Fibroblast of villous mesenchyme (primary cell): ENCODE results near the gene HDGF. TPM values are rescaled to one million over a fixed set of nuclear protein-coding genes. Genes with fewer than 3 reads are reported as not detected.
A peak's percentile ranks its signal among the peaks of the same experiment; 100 is the strongest.

Source experiments
- DNase-seq: peaks from one replicate; pipeline ENCODE4 v3.0.0-alpha.2; 2010; ENCODE audit warnings: low read depth
- H3K4me3 ChIP-seq: 2 replicates; pipeline ENCODE4 v1.5.1; 2011; ENCODE audit warnings: low read depth, mild to moderate bottlenecking, low read length
- total RNA-seq: library from RNA; depleted of rRNA; stranded (reverse); fragments of >200 nt; gene quantifications from 2 replicates; pipeline ENCODE4 v1.2.3, GENCODE V29; 2012
- TF ChIP-seq, protein P1 (sequence below): IDR thresholded peaks from 2 replicates; pipeline ENCODE4 v1.5.1; 2012; ENCODE audit warnings: low read depth, mild to moderate bottlenecking, low read length; ENCODE audit not compliant: insufficient read depth

Gene HDGF
- total RNA-seq, 1 donor = 196 TPM

DNA sequence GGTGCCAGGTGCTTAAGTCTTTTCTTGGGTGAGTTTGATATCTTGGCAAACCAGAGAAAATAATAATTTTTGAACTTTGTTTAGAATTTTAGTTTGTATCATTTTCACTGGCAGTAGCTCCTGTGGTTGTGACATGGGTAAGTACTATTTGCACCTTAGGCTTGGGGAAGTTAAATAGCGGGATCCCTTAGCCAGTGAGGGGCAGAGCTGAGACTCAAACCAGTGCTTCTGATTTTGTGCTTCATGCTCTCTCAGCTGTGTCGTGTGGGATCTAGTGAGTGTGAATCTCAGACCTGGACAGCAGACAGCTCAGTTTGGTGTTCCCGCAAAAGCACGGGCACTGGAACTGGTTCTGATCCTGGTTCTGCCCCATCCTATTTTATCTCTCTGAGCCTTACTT, 25.5 kb upstream of the HDGF start:
- no peak for DNase-seq
- no peak overlapping the region for H3K4me3 ChIP-seq
- TF ChIP-seq, protein P1, sequence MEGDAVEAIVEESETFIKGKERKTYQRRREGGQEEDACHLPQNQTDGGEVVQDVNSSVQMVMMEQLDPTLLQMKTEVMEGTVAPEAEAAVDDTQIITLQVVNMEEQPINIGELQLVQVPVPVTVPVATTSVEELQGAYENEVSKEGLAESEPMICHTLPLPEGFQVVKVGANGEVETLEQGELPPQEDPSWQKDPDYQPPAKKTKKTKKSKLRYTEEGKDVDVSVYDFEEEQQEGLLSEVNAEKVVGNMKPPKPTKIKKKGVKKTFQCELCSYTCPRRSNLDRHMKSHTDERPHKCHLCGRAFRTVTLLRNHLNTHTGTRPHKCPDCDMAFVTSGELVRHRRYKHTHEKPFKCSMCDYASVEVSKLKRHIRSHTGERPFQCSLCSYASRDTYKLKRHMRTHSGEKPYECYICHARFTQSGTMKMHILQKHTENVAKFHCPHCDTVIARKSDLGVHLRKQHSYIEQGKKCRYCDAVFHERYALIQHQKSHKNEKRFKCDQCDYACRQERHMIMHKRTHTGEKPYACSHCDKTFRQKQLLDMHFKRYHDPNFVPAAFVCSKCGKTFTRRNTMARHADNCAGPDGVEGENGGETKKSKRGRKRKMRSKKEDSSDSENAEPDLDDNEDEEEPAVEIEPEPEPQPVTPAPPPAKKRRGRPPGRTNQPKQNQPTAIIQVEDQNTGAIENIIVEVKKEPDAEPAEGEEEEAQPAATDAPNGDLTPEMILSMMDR = no peak

DNA sequence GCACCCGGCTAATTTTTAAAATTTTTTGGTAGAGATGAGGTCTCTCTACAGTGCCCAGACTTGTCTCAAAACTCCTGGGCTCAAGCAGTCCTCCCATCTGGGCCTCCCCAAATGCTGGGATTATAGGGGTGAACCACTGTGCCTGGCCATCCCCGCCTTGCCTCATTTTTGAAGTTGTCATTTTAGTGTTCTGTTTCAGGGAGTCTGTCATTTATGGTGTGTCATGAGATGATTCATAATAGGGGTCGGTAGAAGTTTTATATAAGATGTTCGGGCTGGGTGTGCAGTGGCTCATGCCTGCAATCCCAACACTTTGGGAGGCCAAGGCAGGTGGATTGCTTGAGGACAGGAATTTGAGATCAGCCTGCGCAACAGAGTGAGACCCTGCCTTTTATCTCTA, 24.3 kb upstream of the HDGF start:
- no peak overlapping the region for H3K4me3 ChIP-seq
- DNase-seq = no peak
- TF ChIP-seq, protein P1 = no peak

DNA sequence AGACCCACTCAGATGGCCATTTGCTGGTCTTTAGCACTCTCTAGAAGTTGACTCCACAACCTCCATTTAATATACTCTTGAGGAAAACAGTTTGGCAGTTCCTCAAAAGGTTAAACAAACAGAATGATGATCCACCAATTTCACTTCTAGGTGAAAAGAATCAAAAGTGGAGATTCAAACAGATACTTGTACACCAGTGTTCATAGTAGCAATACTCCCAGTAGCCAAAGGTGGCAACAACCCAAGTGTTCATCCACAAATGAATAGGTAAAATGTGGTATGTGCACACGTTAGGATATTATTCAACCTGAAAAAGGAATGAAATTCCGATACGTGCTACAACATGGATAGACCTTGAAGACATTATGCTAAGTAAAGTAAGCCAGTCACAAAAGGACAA, 22.1 kb upstream of the HDGF start:
- TF ChIP-seq, protein P1 = peak; percentile 13
- DNase-seq = no peak
- no peak overlapping the region for H3K4me3 ChIP-seq

DNA sequence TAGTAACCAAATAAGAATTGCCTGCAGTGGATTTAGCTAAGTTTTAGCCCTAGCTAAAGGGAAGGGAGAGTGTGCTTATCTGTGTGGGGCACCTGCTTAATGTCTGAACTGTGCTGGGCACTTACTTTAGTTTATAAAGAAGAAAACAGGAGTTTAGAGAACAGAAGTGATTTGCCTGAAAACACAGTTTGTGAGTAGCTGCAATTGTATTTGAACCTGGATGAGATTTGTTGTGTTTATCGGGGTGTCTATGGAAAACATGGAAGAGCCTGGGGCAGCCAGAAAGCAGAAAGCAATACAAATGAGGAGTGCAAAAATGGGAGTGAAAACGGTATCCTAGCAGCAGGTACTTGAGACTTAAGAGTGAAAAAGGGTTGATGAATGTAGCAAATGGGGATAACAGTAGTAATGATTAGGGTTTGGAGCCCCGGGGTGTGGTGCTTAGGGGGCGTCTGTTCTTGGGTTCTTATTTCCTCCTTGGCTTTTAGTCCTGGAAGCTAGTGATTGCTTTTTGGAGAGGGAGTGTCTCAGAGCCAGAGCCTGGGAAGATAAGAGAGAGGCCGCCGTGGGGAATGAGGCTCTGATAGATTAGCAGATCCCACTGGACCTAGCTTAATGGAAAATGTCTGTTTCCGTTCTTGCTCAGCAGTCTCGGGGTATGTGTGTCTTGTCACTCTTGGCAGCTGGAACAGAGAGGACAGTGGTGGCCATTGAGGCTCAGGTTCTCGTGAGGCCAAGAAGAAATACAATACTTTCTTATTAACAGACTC, 21.4 kb upstream of the HDGF start:
- peak; percentile 40 for DNase-seq
- TF ChIP-seq, protein P1 = no peak
- H3K4me3 ChIP-seq = no peak overlapping the region

DNA sequence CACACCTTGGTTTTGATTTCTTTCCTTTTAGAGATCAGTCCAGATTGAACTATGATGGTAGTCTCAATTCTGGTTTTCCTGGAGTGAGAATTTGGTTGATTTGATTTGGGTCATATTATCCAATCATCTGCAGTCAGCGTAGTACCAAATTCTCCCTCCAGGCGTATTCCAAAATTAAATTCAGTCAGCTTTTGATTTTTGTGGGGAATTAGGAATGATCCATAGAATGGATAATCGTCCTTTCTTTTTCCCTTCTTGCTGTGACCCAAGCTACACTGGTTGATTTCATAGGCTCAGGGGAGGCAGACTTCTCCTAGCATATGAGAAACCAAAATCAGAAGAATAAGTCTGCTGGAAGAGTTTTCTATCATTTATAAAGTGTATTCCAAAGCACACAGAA, 20.7 kb upstream of the HDGF start:
- TF ChIP-seq, protein P1 = no peak
- H3K4me3 ChIP-seq = no peak overlapping the region
- no peak for DNase-seq

DNA sequence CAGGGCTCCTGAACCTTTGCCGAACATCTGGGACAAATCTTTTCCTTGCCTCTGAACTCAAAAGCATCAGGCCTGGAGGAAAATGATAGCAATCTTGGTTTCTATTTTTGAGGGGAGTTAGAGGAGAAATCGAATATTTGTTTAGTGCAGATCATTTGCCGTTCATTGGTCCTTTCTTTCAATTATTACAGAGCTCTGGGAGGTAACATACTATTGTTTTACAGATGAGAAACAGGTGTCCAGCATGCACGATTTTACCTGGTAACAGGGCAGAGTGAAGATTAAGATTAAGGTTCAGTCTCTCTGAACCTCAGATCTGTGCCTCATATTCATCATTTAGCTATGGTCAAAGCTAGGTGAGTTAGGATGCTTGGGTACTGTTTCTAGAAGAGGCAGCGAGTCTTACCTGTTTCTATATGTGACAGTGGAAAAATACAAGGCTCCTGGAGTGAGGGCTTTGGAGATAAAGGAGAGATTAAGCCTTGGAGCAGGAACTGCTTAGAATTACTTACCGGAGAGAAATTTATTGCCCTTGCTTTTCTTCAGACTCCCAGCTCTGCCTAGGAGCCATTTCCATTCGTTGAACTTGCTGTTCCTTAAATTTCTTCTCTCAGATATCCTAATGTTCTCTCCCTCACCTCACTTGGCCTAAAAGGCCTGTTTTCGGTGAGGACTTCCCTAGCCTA, 17.3 kb upstream of the HDGF start:
- DNase-seq = peak; percentile 19
- TF ChIP-seq, protein P1 = no peak
- H3K4me3 ChIP-seq = peak overlapping the region; percentile 94
